ENCODE results near the gene PAK4.

Gene PAK4

GRCh38 chr19:39129116-39129515 is 3.5 kb downstream of the PAK4 start:
- in situ Hi-C loops (cut with HindIII; ENCODE audit: low sequenced_read_pairs), result no loop called here
- no peak for DNase-seq (ENCODE audit: low read depth)
- TF ChIP-seq, protein P1, sequence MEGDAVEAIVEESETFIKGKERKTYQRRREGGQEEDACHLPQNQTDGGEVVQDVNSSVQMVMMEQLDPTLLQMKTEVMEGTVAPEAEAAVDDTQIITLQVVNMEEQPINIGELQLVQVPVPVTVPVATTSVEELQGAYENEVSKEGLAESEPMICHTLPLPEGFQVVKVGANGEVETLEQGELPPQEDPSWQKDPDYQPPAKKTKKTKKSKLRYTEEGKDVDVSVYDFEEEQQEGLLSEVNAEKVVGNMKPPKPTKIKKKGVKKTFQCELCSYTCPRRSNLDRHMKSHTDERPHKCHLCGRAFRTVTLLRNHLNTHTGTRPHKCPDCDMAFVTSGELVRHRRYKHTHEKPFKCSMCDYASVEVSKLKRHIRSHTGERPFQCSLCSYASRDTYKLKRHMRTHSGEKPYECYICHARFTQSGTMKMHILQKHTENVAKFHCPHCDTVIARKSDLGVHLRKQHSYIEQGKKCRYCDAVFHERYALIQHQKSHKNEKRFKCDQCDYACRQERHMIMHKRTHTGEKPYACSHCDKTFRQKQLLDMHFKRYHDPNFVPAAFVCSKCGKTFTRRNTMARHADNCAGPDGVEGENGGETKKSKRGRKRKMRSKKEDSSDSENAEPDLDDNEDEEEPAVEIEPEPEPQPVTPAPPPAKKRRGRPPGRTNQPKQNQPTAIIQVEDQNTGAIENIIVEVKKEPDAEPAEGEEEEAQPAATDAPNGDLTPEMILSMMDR (IDR thresholded peaks at IDR 0.05; ENCODE audit: low read depth, low read length, missing control alignments), result no peak
- H3K4me3 ChIP-seq (ENCODE audit: low read depth, low read length), result no peak overlapping the region

DNA sequence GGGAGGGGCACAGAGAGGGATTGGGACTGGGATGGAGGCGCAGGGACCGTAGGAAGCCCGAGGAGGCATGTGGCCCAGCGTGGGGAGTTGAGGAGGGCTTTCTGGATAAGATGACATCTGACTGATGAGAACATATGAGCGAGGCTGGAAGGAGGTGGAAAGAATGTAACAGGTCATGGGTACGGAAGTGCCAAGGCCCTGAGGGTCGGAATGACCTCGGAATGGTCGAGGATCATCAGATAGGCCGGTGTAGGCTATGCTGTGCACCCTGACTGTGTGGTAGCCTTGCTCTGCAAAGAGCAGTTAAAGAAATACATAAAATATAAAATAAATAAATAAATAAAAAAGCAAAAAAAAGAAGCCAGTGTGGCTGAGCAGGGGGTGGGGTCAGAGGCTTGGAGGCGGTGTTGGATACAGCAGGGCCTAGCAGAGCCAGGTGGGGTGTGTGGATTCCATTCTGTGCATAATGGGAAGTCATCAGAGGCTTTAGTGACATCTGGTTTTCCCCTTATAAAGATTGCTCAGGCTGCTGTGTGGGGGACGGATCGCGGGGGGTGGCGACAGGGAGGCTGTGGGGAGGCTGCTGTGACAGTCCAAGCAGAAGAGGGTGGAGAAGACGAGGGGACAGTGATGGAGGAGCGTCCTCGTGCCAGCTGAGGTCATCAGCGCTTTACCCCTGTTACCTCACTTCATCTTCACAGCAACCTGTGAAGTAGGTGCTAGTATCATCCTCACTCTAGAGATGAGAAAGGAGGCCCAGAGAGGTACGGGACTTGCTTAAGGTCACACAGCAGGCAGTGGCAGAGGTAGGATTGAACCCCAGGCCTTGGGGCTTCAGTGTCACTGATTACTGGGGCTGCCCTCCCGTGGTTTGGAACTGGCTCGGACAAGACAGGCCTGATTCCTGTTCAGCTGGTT is 5.0 kb downstream of the PAK4 start:
- DNase-seq (ENCODE audit: low read depth), result no peak
- TF ChIP-seq, protein P1 (IDR thresholded peaks at IDR 0.05; ENCODE audit: low read depth, low read length, missing control alignments), result no peak
- H3K4me3 ChIP-seq (ENCODE audit: low read depth, low read length), result no peak overlapping the region
- in situ Hi-C loops (cut with HindIII; ENCODE audit: low sequenced_read_pairs), result no loop called here

DNA sequence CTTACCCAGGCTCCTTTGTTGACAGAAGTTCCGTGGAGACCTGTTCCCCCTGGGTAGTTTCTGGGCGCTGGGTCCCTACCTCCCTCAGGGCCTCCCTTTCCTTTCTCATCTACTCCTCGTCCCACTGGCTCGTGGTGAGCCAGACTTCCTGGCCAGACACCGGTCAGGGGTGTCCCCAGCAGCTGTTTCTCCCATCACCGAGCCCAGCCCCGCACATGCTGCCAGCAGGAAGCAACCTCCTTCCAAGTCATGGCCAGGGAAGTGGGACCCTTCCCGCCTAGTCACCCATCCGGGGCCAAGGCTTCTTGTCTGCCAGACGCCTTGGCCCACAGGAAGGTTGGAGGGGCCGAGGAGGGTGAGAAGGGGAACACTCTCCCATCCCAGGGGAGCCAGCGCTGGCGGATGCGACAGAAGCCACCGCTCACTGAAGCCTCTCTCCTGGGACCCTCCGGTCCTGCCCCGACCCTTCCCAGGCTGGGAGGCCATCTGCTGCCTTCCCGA is 5.7 kb downstream of the PAK4 start:
- H3K4me3 ChIP-seq (ENCODE audit: low read depth, low read length), result no peak overlapping the region

GRCh38 chr19:39132344-39132969 is 6.9 kb downstream of the PAK4 start:
- TF ChIP-seq, protein P1 (IDR thresholded peaks at IDR 0.05; ENCODE audit: low read depth, low read length, missing control alignments), result no peak
- H3K4me3 ChIP-seq (ENCODE audit: low read depth, low read length), result no peak overlapping the region

More for the DNA sequence above, 5.7 kb downstream of the PAK4 start:
- in situ Hi-C loops (cut with HindIII; ENCODE audit: low sequenced_read_pairs), result no loop called here
- TF ChIP-seq, protein P1 (IDR thresholded peaks at IDR 0.05; ENCODE audit: low read depth, low read length, missing control alignments), result no peak
- DNase-seq (ENCODE audit: low read depth), result no peak

GRCh38 chr19:39133431-39134270 is 8.1 kb downstream of the PAK4 start:
- no peak for DNase-seq (ENCODE audit: low read depth)
- H3K4me3 ChIP-seq (ENCODE audit: low read depth, low read length), result no peak overlapping the region
- in situ Hi-C loops (cut with HindIII; ENCODE audit: low sequenced_read_pairs), result no loop called here
- TF ChIP-seq, protein P1 (IDR thresholded peaks at IDR 0.05; ENCODE audit: low read depth, low read length, missing control alignments), result no peak

More at GRCh38 chr19:39132344-39132969, 6.9 kb downstream of the PAK4 start:
- no peak for DNase-seq (ENCODE audit: low read depth)
- in situ Hi-C loops (cut with HindIII; ENCODE audit: low sequenced_read_pairs), result no loop called here

DNA sequence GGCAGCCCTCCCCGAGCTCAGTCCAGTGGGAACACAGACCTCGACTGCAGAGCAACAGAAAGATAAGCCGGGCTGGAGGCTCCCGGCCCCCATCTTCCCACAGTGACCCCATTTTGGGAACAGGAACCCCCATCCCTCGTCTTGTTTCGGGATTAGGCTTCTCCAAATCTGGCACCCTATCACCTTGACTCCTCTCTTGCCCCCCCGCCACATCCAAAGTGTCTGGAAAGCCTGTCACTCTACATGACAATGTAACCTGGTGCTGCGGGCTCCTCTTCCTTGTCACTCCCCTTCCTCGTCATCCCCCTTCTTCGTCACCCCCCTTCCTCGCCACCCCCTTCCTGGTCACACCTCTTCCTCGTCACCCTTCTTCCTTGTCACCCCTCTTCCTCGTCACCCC is 10.1 kb downstream of the PAK4 start:
- in situ Hi-C loops (cut with HindIII; ENCODE audit: low sequenced_read_pairs), result no loop called here

More for the DNA sequence above, 10.1 kb downstream of the PAK4 start:
- TF ChIP-seq, protein P1 (IDR thresholded peaks at IDR 0.05; ENCODE audit: low read depth, low read length, missing control alignments), result no peak
- no peak overlapping the region for H3K4me3 ChIP-seq (ENCODE audit: low read depth, low read length)
- DNase-seq (ENCODE audit: low read depth), result no peak

All from astrocyte of the cerebellum (primary cell).